Natural killer cell treated with Interleukin-12 subunit alpha and Interleukin-12 subunit beta and Interleukin-15 and Interleukin-18, amount 100 ng/mL, for 72 hours (primary cell): ENCODE data around the gene DDX59. TPM values are rescaled to one million over a fixed set of nuclear protein-coding genes. Genes with fewer than 3 reads are reported as not detected.
A peak's percentile ranks its signal among the peaks of the same experiment; 100 is the strongest.
"Not testable (repeated sequence)": the region's sequence is repeated elsewhere in the genome, so short reads cannot be mapped to it uniquely, and the experiment has no call there.

ENCODE experiments used
- ATAC-seq, 2 donors: fragments of 150-1000 bp; cut with Tn5 transposase in 1 of 2; sonication (Bioruptor Pico), chemical (Tn5 transposase) in 1 of 2; 2 replicates each; pipeline ENCODE4 v1.10.0; 2021
- DNase-seq: peaks from one replicate; pipeline ENCODE4 v3.0.0; 2022; ENCODE audit warnings: low spot score
- H3K27ac Mint-ChIP-seq, 2 donors: 1 replicate in 1 of 2; 2 replicates in 1 of 2; pipeline ENCODE4 v1.8.0; 2022; ENCODE audit warnings: mixed read lengths in 2 of 2, mild to moderate bottlenecking in 1 of 2, moderate library complexity in 1 of 2
- H3K27me3 Mint-ChIP-seq, 2 donors: 1 replicate in 1 of 2; 2 replicates in 1 of 2; pipeline ENCODE4 v1.8.0; 2022; ENCODE audit warnings: mixed read lengths in 2 of 2
- H3K36me3 Mint-ChIP-seq: one replicate; pipeline ENCODE4 v1.8.0; 2022; ENCODE audit warnings: mixed read lengths
- H3K4me1 Mint-ChIP-seq, 2 donors: 1 replicate in 1 of 2; 2 replicates in 1 of 2; pipeline ENCODE4 v1.8.0; 2022; ENCODE audit warnings: low read depth in 2 of 2, mixed read lengths in 2 of 2, mild to moderate bottlenecking in 1 of 2
- H3K4me3 Mint-ChIP-seq: one replicate; pipeline ENCODE4 v1.8.0; 2022; ENCODE audit warnings: mixed read lengths
- H3K9me3 Mint-ChIP-seq: 2 replicates; pipeline ENCODE4 v1.8.0; 2022; ENCODE audit warnings: mixed read lengths
- total RNA-seq, 2 donors: library from RNA; stranded (reverse); gene quantifications; one replicate each; pipeline ENCODE4 v1.2.3, GENCODE V29; 2022

Gene DDX59
- total RNA-seq, 2 donors from 2014 or later: 24.3 to 27.5 TPM

GRCh38 chr1:200631375-200631774, 38.3 kb downstream of the DDX59 start:
- H3K27me3 Mint-ChIP-seq: peaks cover 0 to 5% of the 10 kb centered on the region in 2 donors
- peaks cover 12 to 15% of the 10 kb centered on the region in 2 donors for H3K4me1 Mint-ChIP-seq
- ATAC-seq: no peak

GRCh38 chr1:200630515-200630899, 39.2 kb downstream of the DDX59 start:
- H3K4me1 Mint-ChIP-seq: peaks cover 12 to 15% of the 10 kb centered on the region in 2 donors
- H3K36me3 Mint-ChIP-seq, H3K27me3 Mint-ChIP-seq, H3K4me3 Mint-ChIP-seq, ATAC-seq, H3K27ac Mint-ChIP-seq, DNase-seq, H3K9me3 Mint-ChIP-seq: not testable (repeated sequence)

More at GRCh38 chr1:200631375-200631774, 38.3 kb downstream of the DDX59 start:
- no peaks in the 10 kb centered on the region for H3K9me3 Mint-ChIP-seq
- DNase-seq: no peak
- no peak overlapping the region for H3K27ac Mint-ChIP-seq
- H3K36me3 Mint-ChIP-seq: no peaks in the 10 kb centered on the region
- H3K4me3 Mint-ChIP-seq: no peak overlapping the region

GRCh38 chr1:200629876-200630514, 39.7 kb downstream of the DDX59 start:
- Mint-ChIP-seq H3K36me3 (no peaks in the 10 kb centered on the region), H3K27me3 (peaks cover 0 to 5% of the 10 kb centered on the region in 2 donors), H3K4me3 (no peak overlapping the region), H3K9me3 (no peaks in the 10 kb centered on the region), H3K4me1 (peaks cover 17 to 20% of the 10 kb centered on the region in 2 donors), H3K27ac (no peak overlapping the region)
- no peak for DNase-seq
- no peak for ATAC-seq

- Mint-ChIP-seq H3K4me3 (peak overlapping the region; percentile 79), H3K27me3 (peaks cover 0 to 5% of the 10 kb centered on the region in 2 donors)
Observed at GRCh38 chr1:200628223-200628881, 41.4 kb downstream of the DDX59 start.

GRCh38 chr1:200627575-200628222, 42.0 kb downstream of the DDX59 start:
- H3K36me3 Mint-ChIP-seq: no peaks in the 10 kb centered on the region

More at GRCh38 chr1:200628223-200628881, 41.4 kb downstream of the DDX59 start:
- no peaks in the 10 kb centered on the region for H3K9me3 Mint-ChIP-seq
- no peak for DNase-seq
- peak; percentile 40 to 79 for ATAC-seq
- H3K4me1 Mint-ChIP-seq: peaks cover 17 to 21% of the 10 kb centered on the region in 2 donors
- peak overlapping the region in 1 of 2 donors; percentile 61 for H3K27ac Mint-ChIP-seq
- H3K36me3 Mint-ChIP-seq: no peaks in the 10 kb centered on the region

GRCh38 chr1:200626853-200627534, 42.7 kb downstream of the DDX59 start:
- Mint-ChIP-seq H3K9me3 (no peaks in the 10 kb centered on the region), H3K27ac (peak overlapping the region in 1 of 2 donors; percentile 39), H3K36me3 (no peaks in the 10 kb centered on the region), H3K4me3 (peak overlapping the region; percentile 79), H3K4me1 (peaks cover 17 to 21% of the 10 kb centered on the region in 2 donors), H3K27me3 (peaks cover 0 to 5% of the 10 kb centered on the region in 2 donors)
- ATAC-seq: no peak
- DNase-seq: no peak

More at GRCh38 chr1:200627575-200628222, 42.0 kb downstream of the DDX59 start:
- Mint-ChIP-seq H3K27me3 (peaks cover 0 to 5% of the 10 kb centered on the region in 2 donors), H3K4me3 (peak overlapping the region; percentile 79), H3K4me1 (peaks cover 17 to 21% of the 10 kb centered on the region in 2 donors), H3K9me3 (no peaks in the 10 kb centered on the region), H3K27ac (peak overlapping the region in 1 of 2 donors; percentile 61)
- ATAC-seq (peak in 1 of 2 donors; percentile 20), DNase-seq (no peak)

DNA sequence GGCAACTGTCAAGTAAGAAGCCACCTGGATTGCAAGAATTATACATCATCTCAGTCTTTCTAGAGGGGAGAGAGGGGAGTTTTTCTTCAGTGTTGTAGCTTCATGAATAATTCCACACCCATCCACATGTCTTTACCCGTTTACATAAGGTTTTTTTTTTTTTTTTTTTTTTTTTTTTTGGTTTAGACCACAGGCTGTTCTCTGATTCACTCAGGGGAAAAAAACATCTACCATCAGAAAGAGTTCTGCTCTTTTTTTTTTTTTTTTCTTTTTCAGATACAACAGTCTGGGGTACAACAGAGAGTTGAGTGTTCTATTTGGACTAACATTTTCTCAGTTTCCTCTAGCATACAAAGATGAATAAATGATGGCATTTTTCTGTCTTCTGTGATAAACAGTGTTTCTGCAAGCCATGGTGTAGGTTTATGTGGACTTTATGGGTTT, 44.3 kb downstream of the DDX59 start:
- Mint-ChIP-seq H3K36me3 (no peaks in the 10 kb centered on the region), H3K4me3 (peak overlapping the region; percentile 47)

GRCh38 chr1:200624679-200625335, 44.9 kb downstream of the DDX59 start:
- peaks cover 22 to 30% of the 10 kb centered on the region in 2 donors for H3K4me1 Mint-ChIP-seq
- no peak for DNase-seq
- H3K36me3 Mint-ChIP-seq: no peaks in the 10 kb centered on the region
- peaks cover 0 to 5% of the 10 kb centered on the region in 2 donors for H3K27me3 Mint-ChIP-seq
- H3K27ac Mint-ChIP-seq: peak overlapping the region; percentile 73 to 77
- ATAC-seq: no peak
- peak overlapping the region; percentile 47 for H3K4me3 Mint-ChIP-seq
- H3K9me3 Mint-ChIP-seq: no peaks in the 10 kb centered on the region

More for the DNA sequence above, 44.3 kb downstream of the DDX59 start:
- Mint-ChIP-seq H3K27me3 (peaks cover 0 to 5% of the 10 kb centered on the region in 2 donors), H3K27ac (peak overlapping the region; percentile 73 to 77), H3K4me1 (peaks cover 21 to 25% of the 10 kb centered on the region in 2 donors), H3K9me3 (no peaks in the 10 kb centered on the region)
- peak in 1 of 2 donors; percentile 46 for ATAC-seq
- no peak for DNase-seq

DNA sequence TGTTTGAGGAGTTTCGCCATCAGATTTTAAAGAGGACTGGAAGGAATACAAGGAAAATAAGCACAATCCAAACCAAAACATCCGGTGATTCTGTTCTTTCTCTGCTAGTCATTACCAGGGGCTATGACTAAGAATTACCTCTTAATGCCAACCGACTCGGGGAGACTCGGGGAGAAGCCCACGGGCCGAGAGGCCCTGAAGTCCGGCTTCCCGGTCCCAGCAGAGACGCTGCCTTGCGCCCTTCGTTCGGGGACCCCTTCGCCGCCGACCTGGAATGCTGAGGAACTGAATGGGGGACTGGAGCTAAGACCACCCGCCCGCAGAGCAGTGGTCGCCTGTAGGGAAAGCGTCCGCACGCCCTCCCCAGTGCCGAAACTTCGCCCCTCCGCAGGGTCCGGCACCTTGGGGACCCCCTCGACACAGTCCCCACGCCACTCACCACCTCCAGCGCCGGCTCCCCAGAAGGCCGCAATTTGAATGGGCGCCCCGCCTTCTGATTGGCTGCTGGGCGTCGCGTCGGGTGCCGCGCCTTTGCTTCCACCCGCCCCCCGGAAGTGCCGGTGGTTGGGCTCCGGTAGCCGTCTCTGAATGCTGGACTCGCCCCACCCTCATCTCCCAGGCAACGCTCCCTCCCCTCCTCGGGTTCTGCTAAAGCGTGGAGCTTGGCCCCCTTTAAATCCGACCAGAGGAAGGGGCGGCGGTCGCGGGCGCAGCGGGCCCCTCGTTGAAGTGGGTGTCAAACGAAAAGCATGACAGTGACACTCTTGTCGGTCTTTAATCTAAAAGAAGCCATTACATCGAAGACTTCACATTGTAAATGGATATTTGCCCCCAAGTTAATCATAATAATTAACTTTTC, 49.2 kb downstream of the DDX59 start, which contains the start of gene KIF14:
Gene KIF14 (minus strand): TSS at position 479 of the 859 bp plus-strand sequence. CDS start 2,028 bp downstream, outside the sequence.
- peak within 1 kb of the TSS; percentile 81 to 93 for H3K27ac Mint-ChIP-seq
- no peaks in the 10 kb centered on the region for H3K9me3 Mint-ChIP-seq
- H3K4me3 Mint-ChIP-seq: peak within 1 kb of the TSS; percentile 93
- no peaks in the 10 kb centered on the region for H3K36me3 Mint-ChIP-seq
- H3K27me3 Mint-ChIP-seq: no peaks in the 10 kb centered on the region
- DNase-seq (peak; percentile 96), ATAC-seq (peak; percentile 98 to 99)
- peaks cover 14 to 19% of the 10 kb centered on the region in 2 donors for H3K4me1 Mint-ChIP-seq

GRCh38 chr1:200619894-200620272, 49.8 kb downstream of the DDX59 start:
- Mint-ChIP-seq H3K36me3 (no peaks in the 10 kb centered on the region), H3K27me3 (no peaks in the 10 kb centered on the region)

GRCh38 chr1:200610846-200611245, 58.9 kb downstream of the DDX59 start:
- peaks cover 9% of the 10 kb centered on the region for H3K36me3 Mint-ChIP-seq
- DNase-seq: no peak
- H3K27me3 Mint-ChIP-seq: no peaks in the 10 kb centered on the region
- no peak for ATAC-seq
- no peaks in the 10 kb centered on the region for H3K4me1 Mint-ChIP-seq
- H3K4me3 Mint-ChIP-seq: no peak overlapping the region
- no peaks in the 10 kb centered on the region for H3K9me3 Mint-ChIP-seq
- H3K27ac Mint-ChIP-seq: no peak overlapping the region

More at GRCh38 chr1:200619894-200620272, 49.8 kb downstream of the DDX59 start:
- ATAC-seq (no peak), DNase-seq (no peak)
- Mint-ChIP-seq H3K27ac (peak overlapping the region; percentile 81 to 93), H3K4me3 (peak overlapping the region; percentile 93), H3K9me3 (no peaks in the 10 kb centered on the region), H3K4me1 (peaks cover 9 to 14% of the 10 kb centered on the region in 2 donors)

- Mint-ChIP-seq H3K27ac (no peak overlapping the region), H3K4me1 (peaks cover 0 to 4% of the 10 kb centered on the region in 2 donors), H3K4me3 (no peak overlapping the region), H3K27me3 (no peaks in the 10 kb centered on the region), H3K9me3 (no peaks in the 10 kb centered on the region), H3K36me3 (peaks cover 9% of the 10 kb centered on the region)
- DNase-seq (no peak), ATAC-seq (no peak)
Observed at GRCh38 chr1:200602632-200603031, 67.1 kb downstream of the DDX59 start.
